HG02973 (cell line): ENCODE measurements around the gene MTMR3.
"Not testable (repeated sequence)": the region's sequence is repeated elsewhere in the genome, so short reads cannot be mapped to it uniquely, and the experiment has no call there.

Source experiments
- ATAC-seq: cut with Tn5 transposase; IDR thresholded peaks from one replicate; pipeline ENCODE4 v1.9.1; 2021; ENCODE audit warnings: moderate library complexity; ENCODE audit not compliant: unreplicated experiment

The MTMR3 gene

GRCh38 chr22:30044881-30045493 is 162.0 kb downstream of the MTMR3 start:
- no peak for ATAC-seq

GRCh38 chr22:30045494-30045887 is 162.5 kb downstream of the MTMR3 start:
- ATAC-seq, result no peak

- no peak for ATAC-seq
Measured at GRCh38 chr22:30045901-30046715, 163.1 kb downstream of the MTMR3 start.

- ATAC-seq, result no peak
Measured at GRCh38 chr22:30046716-30047363, 163.9 kb downstream of the MTMR3 start.

GRCh38 chr22:30047364-30047738 is 164.4 kb downstream of the MTMR3 start:
- ATAC-seq, result no peak

- ATAC-seq, result no peak
Measured at GRCh38 chr22:30048681-30049080, 165.7 kb downstream of the MTMR3 start.

GRCh38 chr22:30054067-30054763 is 171.2 kb downstream of the MTMR3 start:
- ATAC-seq, result no peak

GRCh38 chr22:30054764-30055069 is 171.7 kb downstream of the MTMR3 start:
- no peak for ATAC-seq

GRCh38 chr22:30056015-30056414 is 173.0 kb downstream of the MTMR3 start:
- ATAC-seq, result no peak

- no peak for ATAC-seq
Measured at GRCh38 chr22:30057375-30057774, 174.4 kb downstream of the MTMR3 start.

- ATAC-seq, result not testable (repeated sequence)
Measured at GRCh38 chr22:30059346-30060020, 176.5 kb downstream of the MTMR3 start.

- ATAC-seq, result not testable (repeated sequence)
Measured at GRCh38 chr22:30061094-30061493, 178.1 kb downstream of the MTMR3 start.

- ATAC-seq, result no peak
Measured at GRCh38 chr22:30062259-30062658, 179.3 kb downstream of the MTMR3 start.

- no peak for ATAC-seq
Measured at GRCh38 chr22:30062950-30063349, 180.0 kb downstream of the MTMR3 start.

- ATAC-seq, result no peak
Measured at GRCh38 chr22:30064172-30064571, 181.2 kb downstream of the MTMR3 start.

GRCh38 chr22:30073743-30074142 is 190.8 kb downstream of the MTMR3 start:
- ATAC-seq, result no peak

- no peak for ATAC-seq
Measured at GRCh38 chr22:30074147-30074546, 191.2 kb downstream of the MTMR3 start.

- no peak for ATAC-seq
Measured at GRCh38 chr22:30074994-30075393, 192.0 kb downstream of the MTMR3 start.

GRCh38 chr22:30077279-30077880 is 194.4 kb downstream of the MTMR3 start:
- no peak for ATAC-seq
